ENCODE measurements around the gene TRERF1.

DNA sequence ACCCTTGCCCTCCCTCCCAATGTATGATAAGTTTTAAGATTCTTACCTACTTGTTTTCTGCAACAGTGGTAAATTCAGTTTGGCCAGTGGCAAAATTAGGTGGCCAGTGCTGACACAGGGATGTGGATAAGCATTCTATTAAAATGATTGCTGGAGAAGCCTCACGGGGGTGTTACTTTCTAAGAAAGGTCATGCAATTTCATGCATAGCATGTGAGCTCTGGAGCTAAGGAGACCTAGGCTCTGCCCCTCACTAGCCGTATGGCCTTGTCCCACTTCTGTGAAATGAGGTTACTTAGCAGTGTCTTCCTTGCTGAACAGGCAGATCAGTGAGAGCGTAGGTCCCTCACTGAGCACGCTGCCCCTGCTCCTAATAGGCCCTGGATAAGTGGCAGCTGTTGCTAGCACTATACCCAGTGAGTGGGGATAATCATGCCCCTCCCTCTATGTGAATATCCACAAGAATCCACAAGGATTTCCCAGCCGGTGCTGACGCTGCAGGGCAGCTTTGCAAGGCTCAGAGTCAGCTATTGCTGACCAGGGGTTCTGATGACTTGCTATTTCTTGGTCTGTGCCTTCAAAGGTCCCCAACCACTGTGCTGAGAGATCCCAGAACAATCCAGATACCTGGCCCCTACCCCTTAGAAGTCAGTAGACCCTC is 147.5 kb downstream of the TRERF1 start:
- TF ChIP-seq CTCF (optimal IDR thresholded peaks at IDR 0.05 in 1 of 3, IDR thresholded peaks at IDR 0.05 in 1 of 3, conservative IDR thresholded peaks at IDR 0.05 in 1 of 3; ENCODE audit: extremely low read depth in 1 of 3, insufficient read depth in 2 of 3, low read length in 3 of 3) (no peak), EZH2 (IDR thresholded peaks at IDR 0.05; ENCODE audit: low read length) (no peak)

Measured in keratinocyte (primary cell).